Body of pancreas (tissue), 4 donors: Measurements from ENCODE around the gene TMEM179B.

ENCODE experiments used
- POLR2A ChIP-seq, 3 donors: fragments of 450-650 bp; IDR thresholded peaks; one replicate each; pipeline ENCODE4 v1.6.1; 2016; ENCODE audit warnings: antibody characterized with exemption in 3 of 3, mild to moderate bottlenecking in 2 of 3
- TF ChIP-seq, protein P1 (sequence below), 7 experiments: fragments of 450-650 bp in 4 of 7; fragments of 200-600 bp in 3 of 7; sonication (generic) in 3 of 7; IDR thresholded peaks; one replicate each; pipeline ENCODE4 v1.5.1; 2016 to 2019; ENCODE audit warnings: antibody characterized with exemption in 7 of 7

DNA sequence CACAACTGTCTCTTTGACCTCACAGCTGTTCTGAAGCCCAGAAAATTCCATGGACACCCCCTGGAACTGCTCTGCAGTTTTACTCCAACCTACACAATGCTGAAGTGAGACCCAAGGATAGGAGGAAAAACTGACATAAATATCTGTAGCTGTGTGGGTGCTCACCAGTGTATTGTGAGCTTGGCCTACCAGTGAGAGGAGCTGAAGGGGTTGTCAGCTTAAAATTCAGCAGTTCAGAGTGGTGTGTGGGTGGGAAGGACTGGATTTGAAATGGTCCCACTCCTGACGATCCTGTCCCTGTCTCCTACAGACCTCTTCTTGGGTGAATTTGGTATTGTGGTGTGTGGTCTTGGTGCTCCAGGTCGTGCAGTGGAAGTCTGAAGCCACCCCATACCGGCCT, 2.4 kb downstream of the TMEM179B start:
- TF ChIP-seq, protein P1, sequence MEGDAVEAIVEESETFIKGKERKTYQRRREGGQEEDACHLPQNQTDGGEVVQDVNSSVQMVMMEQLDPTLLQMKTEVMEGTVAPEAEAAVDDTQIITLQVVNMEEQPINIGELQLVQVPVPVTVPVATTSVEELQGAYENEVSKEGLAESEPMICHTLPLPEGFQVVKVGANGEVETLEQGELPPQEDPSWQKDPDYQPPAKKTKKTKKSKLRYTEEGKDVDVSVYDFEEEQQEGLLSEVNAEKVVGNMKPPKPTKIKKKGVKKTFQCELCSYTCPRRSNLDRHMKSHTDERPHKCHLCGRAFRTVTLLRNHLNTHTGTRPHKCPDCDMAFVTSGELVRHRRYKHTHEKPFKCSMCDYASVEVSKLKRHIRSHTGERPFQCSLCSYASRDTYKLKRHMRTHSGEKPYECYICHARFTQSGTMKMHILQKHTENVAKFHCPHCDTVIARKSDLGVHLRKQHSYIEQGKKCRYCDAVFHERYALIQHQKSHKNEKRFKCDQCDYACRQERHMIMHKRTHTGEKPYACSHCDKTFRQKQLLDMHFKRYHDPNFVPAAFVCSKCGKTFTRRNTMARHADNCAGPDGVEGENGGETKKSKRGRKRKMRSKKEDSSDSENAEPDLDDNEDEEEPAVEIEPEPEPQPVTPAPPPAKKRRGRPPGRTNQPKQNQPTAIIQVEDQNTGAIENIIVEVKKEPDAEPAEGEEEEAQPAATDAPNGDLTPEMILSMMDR (IDR thresholded peaks at IDR 0.05) = no peak
- TF ChIP-seq POLR2A (IDR thresholded peaks at IDR 0.05) = no peak
